ENCODE data around the gene DPP4.

DNA sequence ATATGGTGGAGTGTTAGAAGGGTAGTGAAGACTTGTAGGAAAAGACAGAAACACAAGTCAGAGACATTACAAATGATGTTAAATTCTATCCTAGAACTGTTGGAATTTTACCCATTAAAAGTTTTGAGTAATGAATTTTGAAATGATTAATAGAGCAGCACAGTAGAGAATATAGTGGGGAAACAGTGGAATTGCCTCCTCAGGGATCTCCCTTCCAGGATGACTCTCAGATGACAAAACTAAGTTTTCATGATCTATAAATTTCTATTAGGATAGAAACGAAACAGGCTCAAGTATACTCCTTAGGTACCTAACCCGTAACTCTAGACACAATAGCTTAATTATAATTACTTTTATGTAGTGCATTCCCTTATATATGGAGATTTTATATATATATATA, 86.7 kb downstream of the DPP4 start:
- TF ChIP-seq, protein P1, sequence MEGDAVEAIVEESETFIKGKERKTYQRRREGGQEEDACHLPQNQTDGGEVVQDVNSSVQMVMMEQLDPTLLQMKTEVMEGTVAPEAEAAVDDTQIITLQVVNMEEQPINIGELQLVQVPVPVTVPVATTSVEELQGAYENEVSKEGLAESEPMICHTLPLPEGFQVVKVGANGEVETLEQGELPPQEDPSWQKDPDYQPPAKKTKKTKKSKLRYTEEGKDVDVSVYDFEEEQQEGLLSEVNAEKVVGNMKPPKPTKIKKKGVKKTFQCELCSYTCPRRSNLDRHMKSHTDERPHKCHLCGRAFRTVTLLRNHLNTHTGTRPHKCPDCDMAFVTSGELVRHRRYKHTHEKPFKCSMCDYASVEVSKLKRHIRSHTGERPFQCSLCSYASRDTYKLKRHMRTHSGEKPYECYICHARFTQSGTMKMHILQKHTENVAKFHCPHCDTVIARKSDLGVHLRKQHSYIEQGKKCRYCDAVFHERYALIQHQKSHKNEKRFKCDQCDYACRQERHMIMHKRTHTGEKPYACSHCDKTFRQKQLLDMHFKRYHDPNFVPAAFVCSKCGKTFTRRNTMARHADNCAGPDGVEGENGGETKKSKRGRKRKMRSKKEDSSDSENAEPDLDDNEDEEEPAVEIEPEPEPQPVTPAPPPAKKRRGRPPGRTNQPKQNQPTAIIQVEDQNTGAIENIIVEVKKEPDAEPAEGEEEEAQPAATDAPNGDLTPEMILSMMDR (conservative IDR thresholded peaks at IDR 0.05; ENCODE audit: low read depth, low read length) = no peak
- TF ChIP-seq POLR2A (IDR thresholded peaks at IDR 0.05; ENCODE audit: low read depth, low read length) (no peak), RCOR1 (IDR thresholded peaks at IDR 0.05; ENCODE audit: insufficient replicate concordance, low read length) (no peak)
